ENCODE results near the gene CHRM2. TPM values are rescaled to one million over a fixed set of nuclear protein-coding genes. Genes with fewer than 3 reads are reported as not detected.

CHRM2 gene
- total and polyA plus RNA-seq, 7 donors, result under 0.01 to 121 (median 97.3) TPM; not detected in 1

GRCh38 chr7:136890399-136890798 lies 21.9 kb downstream of the CHRM2 start:
- Histone ChIP-seq H3K27ac (peak overlapping the region in 1 of 4 donors; percentile 29), H3K36me3 (peaks cover 0 to 20% (median 9%) of the 10 kb centered on the region in 4 donors), H3K4me3 (no peak overlapping the region), H3K27me3 (no peaks in the 10 kb centered on the region), H3K9me3 (no peaks in the 10 kb centered on the region), H3K4me1 (peaks cover 0 to 17% (median 15%) of the 10 kb centered on the region in 4 donors)
- no peak for TF ChIP-seq CTCF (IDR thresholded peaks at IDR 0.05)
- TF ChIP-seq POLR2A (IDR thresholded peaks at IDR 0.05), result no peak
- no peak for TF ChIP-seq POLR2AphosphoS5 (IDR thresholded peaks at IDR 0.05)
- TF ChIP-seq EP300 (IDR thresholded peaks at IDR 0.05), result no peak
- WGBS, 2 donors, result 54 to 75% methylated on average over 3 of the region's 3 CpGs
- DNase-seq, result no peak
- intact Hi-C loops (cut with DNase I), result no loop called here

- intact Hi-C loops (cut with DNase I), result no loop called here
- Histone ChIP-seq H3K27ac (no peak overlapping the region), H3K4me1 (peaks cover 0 to 17% (median 15%) of the 10 kb centered on the region in 4 donors), H3K27me3 (no peaks in the 10 kb centered on the region), H3K9me3 (no peaks in the 10 kb centered on the region), H3K36me3 (peaks cover 0 to 20% (median 9%) of the 10 kb centered on the region in 4 donors), H3K4me3 (no peak overlapping the region)
- TF ChIP-seq POLR2A (IDR thresholded peaks at IDR 0.05) (no peak), CTCF (IDR thresholded peaks at IDR 0.05) (no peak), POLR2AphosphoS5 (IDR thresholded peaks at IDR 0.05) (no peak), EP300 (IDR thresholded peaks at IDR 0.05) (no peak)
- no peak for DNase-seq
- 29 to 66% methylated on average over 1 of the region's 1 CpG for WGBS, 2 donors
Observed at GRCh38 chr7:136891850-136892249, 23.4 kb downstream of the CHRM2 start.

GRCh38 chr7:136894789-136895188 lies 26.3 kb downstream of the CHRM2 start:
- 29 to 65% methylated on average over 2 of the region's 2 CpGs for WGBS, 2 donors
- intact Hi-C loops (cut with DNase I), result no loop called here
- H3K36me3 ChIP-seq, result peaks cover 0 to 20% (median 9%) of the 10 kb centered on the region in 4 donors
- H3K27ac ChIP-seq, result no peak overlapping the region
- H3K9me3 ChIP-seq, result no peaks in the 10 kb centered on the region
- H3K4me3 ChIP-seq, result no peak overlapping the region
- no peaks in the 10 kb centered on the region for H3K27me3 ChIP-seq
- H3K4me1 ChIP-seq, result peaks cover 0 to 24% (median 12%) of the 10 kb centered on the region in 4 donors
- DNase-seq, result no peak
- TF ChIP-seq CTCF (IDR thresholded peaks at IDR 0.05) (no peak), POLR2A (IDR thresholded peaks at IDR 0.05) (no peak), POLR2AphosphoS5 (IDR thresholded peaks at IDR 0.05) (no peak), EP300 (IDR thresholded peaks at IDR 0.05) (no peak)

GRCh38 chr7:136897676-136898075 lies 29.2 kb downstream of the CHRM2 start:
- WGBS, 2 donors, result 24 to 49% methylated on average over 2 of the region's 2 CpGs
- intact Hi-C loops (cut with DNase I), result no loop called here
- TF ChIP-seq POLR2AphosphoS5 (IDR thresholded peaks at IDR 0.05) (no peak), EP300 (IDR thresholded peaks at IDR 0.05) (no peak), POLR2A (IDR thresholded peaks at IDR 0.05) (no peak), CTCF (IDR thresholded peaks at IDR 0.05) (no peak)
- Histone ChIP-seq H3K27me3 (no peaks in the 10 kb centered on the region), H3K27ac (no peak overlapping the region), H3K9me3 (no peaks in the 10 kb centered on the region), H3K4me3 (no peak overlapping the region), H3K36me3 (peaks cover 0 to 17% (median 9%) of the 10 kb centered on the region in 4 donors), H3K4me1 (peaks cover 0 to 23% (median 9%) of the 10 kb centered on the region in 4 donors)
- no peak for DNase-seq

- Histone ChIP-seq H3K4me3 (no peak overlapping the region), H3K9me3 (no peaks in the 10 kb centered on the region), H3K27ac (peak overlapping the region in 2 of 4 donors; percentile 20 to 31), H3K27me3 (no peaks in the 10 kb centered on the region), H3K4me1 (peaks cover 0 to 26% (median 11%) of the 10 kb centered on the region in 4 donors), H3K36me3 (no peaks in the 10 kb centered on the region)
- intact Hi-C loops (cut with DNase I), result no loop called here
- TF ChIP-seq POLR2A (IDR thresholded peaks at IDR 0.05), result no peak
- no peak for TF ChIP-seq POLR2AphosphoS5 (IDR thresholded peaks at IDR 0.05)
- TF ChIP-seq CTCF (IDR thresholded peaks at IDR 0.05), result no peak
- TF ChIP-seq EP300 (IDR thresholded peaks at IDR 0.05), result no peak
- DNase-seq, result no peak
- WGBS, 2 donors, result 56 to 79% methylated on average over 1 of the region's 1 CpG
Observed at GRCh38 chr7:136900005-136900404, 31.6 kb downstream of the CHRM2 start.

Data from sigmoid colon (tissue), 7 donors.